Esophagus muscularis mucosa (tissue), 4 donors: ENCODE results near the gene ZNF750.

ENCODE experiments used
- EP300 ChIP-seq: sonication (generic); formaldehyde crosslinking; IDR thresholded peaks from one replicate; pipeline ENCODE4 v1.6.1; 2017; ENCODE audit warnings: antibody characterized with exemption
- POLR2A ChIP-seq: fragments of 450-650 bp; IDR thresholded peaks from one replicate; pipeline ENCODE4 v1.6.1; 2017; ENCODE audit warnings: antibody characterized with exemption, moderate library complexity, mild to moderate bottlenecking, low read depth
- POLR2AphosphoS5 ChIP-seq, 2 donors: sonication (generic); formaldehyde crosslinking; IDR thresholded peaks; one replicate each; pipeline ENCODE4 v1.6.1; 2017; ENCODE audit warnings: antibody characterized with exemption in 2 of 2
- TF ChIP-seq, protein P1 (sequence below), 3 experiments: fragments of 200-600 bp in 2 of 3; fragments of 450-650 bp in 1 of 3; sonication (generic) in 2 of 3; IDR thresholded peaks; one replicate each; pipeline ENCODE4 v1.5.1; 2017 to 2019; ENCODE audit warnings: antibody characterized with exemption in 3 of 3, mild to moderate bottlenecking in 2 of 3, moderate library complexity in 1 of 3

DNA sequence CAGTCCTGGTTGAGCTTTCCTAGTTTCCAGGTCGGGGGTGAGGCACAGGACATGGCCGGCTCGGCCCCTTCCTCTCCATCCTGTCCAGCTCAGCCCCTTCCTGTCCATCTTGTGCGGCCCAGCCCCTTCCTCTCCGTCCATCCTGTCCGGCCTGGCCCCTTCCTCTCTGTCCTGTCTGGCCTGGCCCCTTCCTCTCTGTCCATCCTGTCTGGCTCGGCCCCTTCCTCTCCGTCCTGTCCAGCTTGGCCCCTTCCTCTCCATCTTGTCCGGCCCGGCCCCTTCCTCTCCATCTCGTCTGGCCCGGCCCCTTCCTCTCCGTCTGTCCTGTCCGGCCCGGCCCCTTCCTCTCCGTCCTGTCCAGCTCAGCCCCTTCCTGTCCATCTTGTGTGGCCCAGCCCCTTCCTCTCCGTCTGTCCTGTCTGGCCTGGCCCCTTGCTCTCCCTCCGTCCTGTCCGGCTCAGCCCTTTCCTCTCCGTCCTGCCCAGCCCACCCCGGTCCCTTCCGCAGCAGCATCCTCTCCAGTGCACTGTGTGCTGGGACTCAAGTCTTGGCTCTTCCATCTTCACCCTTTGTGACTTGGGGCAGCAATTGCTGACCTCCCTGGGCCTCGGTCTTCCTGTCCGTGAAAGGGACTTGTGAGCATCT, 5.5 kb upstream of the ZNF750 start:
- TF ChIP-seq POLR2AphosphoS5 (IDR thresholded peaks at IDR 0.05) (no peak), POLR2A (no peak), EP300 (no peak)
- TF ChIP-seq, protein P1, sequence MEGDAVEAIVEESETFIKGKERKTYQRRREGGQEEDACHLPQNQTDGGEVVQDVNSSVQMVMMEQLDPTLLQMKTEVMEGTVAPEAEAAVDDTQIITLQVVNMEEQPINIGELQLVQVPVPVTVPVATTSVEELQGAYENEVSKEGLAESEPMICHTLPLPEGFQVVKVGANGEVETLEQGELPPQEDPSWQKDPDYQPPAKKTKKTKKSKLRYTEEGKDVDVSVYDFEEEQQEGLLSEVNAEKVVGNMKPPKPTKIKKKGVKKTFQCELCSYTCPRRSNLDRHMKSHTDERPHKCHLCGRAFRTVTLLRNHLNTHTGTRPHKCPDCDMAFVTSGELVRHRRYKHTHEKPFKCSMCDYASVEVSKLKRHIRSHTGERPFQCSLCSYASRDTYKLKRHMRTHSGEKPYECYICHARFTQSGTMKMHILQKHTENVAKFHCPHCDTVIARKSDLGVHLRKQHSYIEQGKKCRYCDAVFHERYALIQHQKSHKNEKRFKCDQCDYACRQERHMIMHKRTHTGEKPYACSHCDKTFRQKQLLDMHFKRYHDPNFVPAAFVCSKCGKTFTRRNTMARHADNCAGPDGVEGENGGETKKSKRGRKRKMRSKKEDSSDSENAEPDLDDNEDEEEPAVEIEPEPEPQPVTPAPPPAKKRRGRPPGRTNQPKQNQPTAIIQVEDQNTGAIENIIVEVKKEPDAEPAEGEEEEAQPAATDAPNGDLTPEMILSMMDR (IDR thresholded peaks at IDR 0.05): no peak
